AG09309 (cell line): ENCODE data around the gene CXCL12.

Experiments used
- DNase-seq: peaks from one replicate; pipeline ENCODE4 v3.0.0-alpha.2; 2010; ENCODE audit warnings: low read depth
- H3K4me3 ChIP-seq: 2 replicates; pipeline ENCODE4 v1.5.1; 2011; ENCODE audit warnings: mild to moderate bottlenecking, low read depth, low read length, moderate library complexity; ENCODE audit not compliant: control insufficient read depth
- CTCF ChIP-seq: IDR thresholded peaks from 2 replicates; pipeline ENCODE4 v1.5.1; 2011; ENCODE audit warnings: mild to moderate bottlenecking, low read depth, low read length, inconsistent platforms; ENCODE audit not compliant: insufficient read depth, control insufficient read depth; ENCODE audit errors: missing control alignments

Gene CXCL12

GRCh38 chr10:44373341-44373995, 11.4 kb downstream of the CXCL12 start:
- no peak for DNase-seq
- no peak for TF ChIP-seq CTCF
- no peak overlapping the region for H3K4me3 ChIP-seq

- DNase-seq = no peak
- no peak for TF ChIP-seq CTCF
- no peak overlapping the region for H3K4me3 ChIP-seq
Measured at GRCh38 chr10:44372181-44372580, 12.7 kb downstream of the CXCL12 start.

- no peak overlapping the region for H3K4me3 ChIP-seq
- no peak for DNase-seq
- TF ChIP-seq CTCF = no peak
Measured at GRCh38 chr10:44370731-44371248, 14.1 kb downstream of the CXCL12 start.

GRCh38 chr10:44369854-44370253, 15.0 kb downstream of the CXCL12 start:
- no peak for TF ChIP-seq CTCF
- H3K4me3 ChIP-seq = no peak overlapping the region
- no peak for DNase-seq

- DNase-seq = no peak
Measured at GRCh38 chr10:44369296-44369695, 15.6 kb downstream of the CXCL12 start.

GRCh38 chr10:44368637-44369036, 16.3 kb downstream of the CXCL12 start:
- TF ChIP-seq CTCF = no peak
- no peak for DNase-seq
- no peak overlapping the region for H3K4me3 ChIP-seq

More at GRCh38 chr10:44369296-44369695, 15.6 kb downstream of the CXCL12 start:
- H3K4me3 ChIP-seq = no peak overlapping the region
- TF ChIP-seq CTCF = no peak

- TF ChIP-seq CTCF = no peak
- DNase-seq = no peak
- H3K4me3 ChIP-seq = no peak overlapping the region
Measured at GRCh38 chr10:44366941-44367630, 17.8 kb downstream of the CXCL12 start.
